SK-N-SH (cell line): ENCODE measurements around the gene RHOBTB3. TPM values are rescaled to one million over a fixed set of nuclear protein-coding genes. Genes with fewer than 3 reads are reported as not detected.
"Not testable (repeated sequence)": the region's sequence is repeated elsewhere in the genome, so short reads cannot be mapped to it uniquely, and the experiment has no call there.

Experiments
- CTCF ChIA-PET: fragments of 300-600, 350-600 bp; formaldehyde crosslinking; extraction: SDS; loops from one replicate; lab custom pipeline; 2021; lab: Yijun Ruan, JAX
- POLR2A ChIA-PET: fragments of 350-600 bp; sonication (Branson Sonifier 250); formaldehyde crosslinking; extraction: SDS; loops from one replicate; lab custom pipeline; 2020; ENCODE audit warnings: antibody characterized with exemption, inconsistent platforms; lab: Yijun Ruan, JAX
- DNase-seq: peaks from one replicate; pipeline ENCODE4 v3.0.0; 2012
- H2AFZ ChIP-seq: fragments of 200-600 bp; sonication (generic); 2 replicates; pipeline ENCODE4 v1.8.1; 2016; ENCODE audit warnings: antibody characterized with exemption, mild to moderate bottlenecking, low read depth
- H3F3A ChIP-seq: fragments of 200-600 bp; sonication (generic); replicated peaks from 2 replicates; pipeline ENCODE3; 2016; ENCODE audit warnings: antibody characterized with exemption, mild to moderate bottlenecking; ENCODE audit not compliant: insufficient read depth
- H3K27ac ChIP-seq, 2 experiments: fragments of 200-500 bp in 1 of 2; fragments of 200-600 bp in 1 of 2; sonication (Bioruptor generic) in 1 of 2; sonication (generic), shearing (Covaris generic) in 1 of 2; 2 replicates each; pipeline versions ENCODE4 v1.5.1 to v1.6.1; 2014 to 2016; ENCODE audit warnings: low read depth in 2 of 2, inconsistent platforms in 1 of 2, low read length in 1 of 2, mild to moderate bottlenecking in 1 of 2, mixed read lengths in 1 of 2
- H3K27me3 ChIP-seq: fragments of 200-600 bp; sonication (generic), shearing (Covaris generic); 2 replicates; pipeline ENCODE4 v1.6.1; 2016; ENCODE audit warnings: mixed run types; ENCODE audit not compliant: insufficient read depth
- H3K36me3 ChIP-seq, 2 experiments: fragments of 200-500 bp in 1 of 2; fragments of 200-600 bp in 1 of 2; sonication (Bioruptor generic) in 1 of 2; sonication (generic) in 1 of 2; replicated peaks in 1 of 2; 2 replicates each; pipeline versions ENCODE3 to v1.5.1; 2014 to 2016; ENCODE audit warnings: low read length in 1 of 2, mild to moderate bottlenecking in 1 of 2; ENCODE audit not compliant: insufficient read depth in 2 of 2, control insufficient read depth in 1 of 2
- H3K4me1 ChIP-seq, 2 experiments: fragments of 200-500 bp in 1 of 2; fragments of 200-600 bp in 1 of 2; sonication (Bioruptor generic) in 1 of 2; sonication (generic), shearing (Covaris generic) in 1 of 2; 2 replicates each; pipeline versions ENCODE4 v1.5.1 to v1.6.1; 2014 to 2016; ENCODE audit warnings: low read depth in 1 of 2, low read length in 1 of 2, mixed run types in 1 of 2; ENCODE audit not compliant: insufficient read depth in 2 of 2, control insufficient read depth in 1 of 2
- H3K4me2 ChIP-seq: fragments of 200-600 bp; sonication (generic), shearing (Covaris generic); 2 replicates; pipeline ENCODE4 v1.6.1; 2017; ENCODE audit warnings: mixed run types
- H3K4me3 ChIP-seq, 2 experiments: fragments of 200-500 bp in 1 of 2; fragments of 200-600 bp in 1 of 2; sonication (Bioruptor generic) in 1 of 2; sonication (generic), shearing (Covaris generic) in 1 of 2; 2 replicates each; pipeline versions ENCODE4 v1.5.1 to v1.8.1; 2014 to 2016; ENCODE audit warnings: low read depth in 2 of 2, inconsistent platforms in 1 of 2, low read length in 1 of 2, mild to moderate bottlenecking in 1 of 2, mixed read lengths in 1 of 2, moderate library complexity in 1 of 2
- H3K79me2 ChIP-seq: fragments of 200-600 bp; sonication (generic); 2 replicates; pipeline ENCODE4 v1.8.1; 2017; ENCODE audit warnings: mild to moderate bottlenecking; ENCODE audit not compliant: insufficient read depth
- H3K9ac ChIP-seq: fragments of 200-600 bp; sonication (generic); 2 replicates; pipeline ENCODE4 v1.6.1; 2017; ENCODE audit warnings: mixed run types
- H3K9me2 ChIP-seq: fragments of 200-600 bp; sonication (generic); 2 replicates; pipeline ENCODE4 v1.6.1; 2017; ENCODE audit warnings: mixed run types
- H3K9me3 ChIP-seq: fragments of 200-600 bp; sonication (generic); 2 replicates; pipeline ENCODE4 v1.6.1; 2017; ENCODE audit warnings: mixed run types, mild to moderate bottlenecking, moderate library complexity
- H4K20me1 ChIP-seq: fragments of 200-600 bp; sonication (generic); 2 replicates; pipeline ENCODE4 v1.6.1; 2017; ENCODE audit warnings: mild to moderate bottlenecking, mixed run types; ENCODE audit not compliant: insufficient read depth
- EZH2phosphoT487 ChIP-seq: fragments of 200-600 bp; sonication (generic); IDR thresholded peaks from 2 replicates; pipeline ENCODE4 v1.6.1; 2017; ENCODE audit warnings: low read depth, mixed run types, mild to moderate bottlenecking, antibody characterized with exemption, moderate library complexity, borderline replicate concordance
- FOSL2 ChIP-seq: IDR thresholded peaks from 2 replicates; pipeline ENCODE4 v1.4.0; 2012; ENCODE audit warnings: low read depth, mild to moderate bottlenecking, moderate library complexity, borderline replicate concordance
- GABPA ChIP-seq: IDR thresholded peaks from 2 replicates; pipeline ENCODE4 v1.4.0; 2012; ENCODE audit warnings: low read depth, mild to moderate bottlenecking
- GATA2 ChIP-seq: sonication (generic); formaldehyde crosslinking; IDR thresholded peaks from 2 replicates; pipeline ENCODE4 v1.5.0; 2020; ENCODE audit warnings: mild to moderate bottlenecking, missing genetic modification reagents
- MEF2A ChIP-seq: IDR thresholded peaks from 2 replicates; pipeline ENCODE4 v1.4.0; 2012; ENCODE audit warnings: low read depth, borderline replicate concordance
- NRF1 ChIP-seq: IDR thresholded peaks from 2 replicates; pipeline ENCODE4 v1.6.1; 2012; ENCODE audit warnings: low read depth, mild to moderate bottlenecking, low read length
- PBX3 ChIP-seq: IDR thresholded peaks from 2 replicates; pipeline ENCODE4; 2012
- POLR2AphosphoS5 ChIP-seq: IDR thresholded peaks from 2 replicates; pipeline ENCODE4 v1.6.1; 2012; ENCODE audit warnings: low read depth, low read length
- RAD21 ChIP-seq: IDR thresholded peaks from 2 replicates; pipeline ENCODE4 v1.6.1; 2012; ENCODE audit warnings: mild to moderate bottlenecking, low read length
- RXRA ChIP-seq: IDR thresholded peaks from 2 replicates; pipeline ENCODE4 v1.4.0; 2012; ENCODE audit warnings: low read depth, mild to moderate bottlenecking, borderline replicate concordance
- SIN3A ChIP-seq: IDR thresholded peaks from 2 replicates; pipeline ENCODE4 v1.6.1; 2012; ENCODE audit warnings: low read depth, mild to moderate bottlenecking, low read length, moderate library complexity, borderline replicate concordance
- TCF12 ChIP-seq: IDR thresholded peaks from 2 replicates; pipeline ENCODE4 v1.4.0; 2012
- TEAD4 ChIP-seq: IDR thresholded peaks from 2 replicates; pipeline ENCODE4 v1.4.0; 2012; ENCODE audit warnings: mild to moderate bottlenecking, borderline replicate concordance; ENCODE audit not compliant: insufficient read depth
- WGBS: methylation state at CpG from one replicate; pipeline ENCODE4 v1.1.6; 2017; ENCODE audit warnings: low lambda C conversion rate; 5-methylcytosine and 5-hydroxymethylcytosine counted together
- polyA plus RNA-seq, 3 experiments: library from polyadenylated mRNA; depleted of rRNA; stranded (reverse); fragments of >200 nt; gene quantifications; 2 replicates each; pipeline ENCODE4 v1.2.3, GENCODE V29; 2012
- TF ChIP-seq, protein P1 (sequence below): IDR thresholded peaks from 2 replicates; pipeline ENCODE4 v1.4.0; 2012; ENCODE audit warnings: low read depth, borderline replicate concordance

The RHOBTB3 gene
- polyA plus RNA-seq, 1 of the 3 experiments (the other 2 are of a cell fraction): 59.3 TPM

DNA sequence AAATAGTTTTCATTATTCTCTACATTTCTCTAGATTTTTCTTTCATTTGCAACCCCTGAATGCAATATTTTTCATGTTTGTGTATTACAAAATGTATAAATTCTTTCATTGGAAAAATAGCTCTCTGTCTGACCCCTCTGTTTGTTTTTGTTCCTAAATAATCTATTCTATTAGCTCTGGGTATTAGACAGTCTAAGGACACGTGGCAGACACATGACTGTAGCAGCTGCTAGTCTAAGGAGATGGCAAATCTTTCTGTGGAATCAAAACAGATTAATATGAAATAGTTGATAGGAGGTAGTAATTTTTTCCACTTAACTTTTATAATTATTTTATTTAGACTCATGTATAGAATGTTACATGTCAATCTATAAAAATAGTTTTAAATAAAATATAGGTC, 27.0 kb upstream of the RHOBTB3 start:
- Histone ChIP-seq H3K36me3 (no peaks in the 10 kb centered on the region), H3K4me1 (no peaks in the 10 kb centered on the region; a peak in 1 of 4 replicates), H3K27ac (no peak overlapping the region), H3K27me3 (no peaks in the 10 kb centered on the region), H3K79me2 (no peaks in the 10 kb centered on the region), H2AFZ (no peak overlapping the region), H3K9ac (no peak overlapping the region), H3K4me2 (no peak overlapping the region), H4K20me1 (no peaks in the 10 kb centered on the region), H3K9me2 (no peaks in the 10 kb centered on the region), H3F3A (no peaks in the 10 kb centered on the region), H3K9me3 (no peaks in the 10 kb centered on the region; the same call in 1 of the 2 replicates), H3K4me3 (no peak overlapping the region)
- POLR2A ChIA-PET: no interaction called here
- WGBS: 64% methylated on average over 1 of the region's 1 CpG
- DNase-seq: no peak
- CTCF ChIA-PET: no interaction called here
- no peak for TF ChIP-seq RXRA
- TF ChIP-seq, protein P1, sequence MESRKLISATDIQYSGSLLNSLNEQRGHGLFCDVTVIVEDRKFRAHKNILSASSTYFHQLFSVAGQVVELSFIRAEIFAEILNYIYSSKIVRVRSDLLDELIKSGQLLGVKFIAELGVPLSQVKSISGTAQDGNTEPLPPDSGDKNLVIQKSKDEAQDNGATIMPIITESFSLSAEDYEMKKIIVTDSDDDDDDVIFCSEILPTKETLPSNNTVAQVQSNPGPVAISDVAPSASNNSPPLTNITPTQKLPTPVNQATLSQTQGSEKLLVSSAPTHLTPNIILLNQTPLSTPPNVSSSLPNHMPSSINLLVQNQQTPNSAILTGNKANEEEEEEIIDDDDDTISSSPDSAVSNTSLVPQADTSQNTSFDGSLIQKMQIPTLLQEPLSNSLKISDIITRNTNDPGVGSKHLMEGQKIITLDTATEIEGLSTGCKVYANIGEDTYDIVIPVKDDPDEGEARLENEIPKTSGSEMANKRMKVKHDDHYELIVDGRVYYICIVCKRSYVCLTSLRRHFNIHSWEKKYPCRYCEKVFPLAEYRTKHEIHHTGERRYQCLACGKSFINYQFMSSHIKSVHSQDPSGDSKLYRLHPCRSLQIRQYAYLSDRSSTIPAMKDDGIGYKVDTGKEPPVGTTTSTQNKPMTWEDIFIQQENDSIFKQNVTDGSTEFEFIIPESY: no peak
- TF ChIP-seq RAD21: no peak
- TF ChIP-seq MEF2A: no peak
- TF ChIP-seq GATA2 (CRISPR knock-in tag): no peak
- no peak for TF ChIP-seq EZH2phosphoT487
- TF ChIP-seq SIN3A: no peak
- no peak for TF ChIP-seq POLR2AphosphoS5
- no peak for TF ChIP-seq GABPA
- TF ChIP-seq NRF1: no peak
- TF ChIP-seq FOSL2: no peak
- TF ChIP-seq TCF12: no peak
- TF ChIP-seq PBX3: no peak
- TF ChIP-seq TEAD4: no peak

GRCh38 chr5:95706196-95706595, 24.9 kb upstream of the RHOBTB3 start:
- H3K9ac ChIP-seq, H3K4me2 ChIP-seq, H3F3A ChIP-seq, H2AFZ ChIP-seq, H3K9me2 ChIP-seq, H3K4me3 ChIP-seq, H3K27ac ChIP-seq, POLR2A ChIA-PET, H3K27me3 ChIP-seq, H3K79me2 ChIP-seq, H3K36me3 ChIP-seq, H3K4me1 ChIP-seq, H4K20me1 ChIP-seq, H3K9me3 ChIP-seq, DNase-seq: not testable (repeated sequence)
- CTCF ChIA-PET: interaction anchor here (1.3 kb wide), 1 partner anchor 132 kb away, joined by 3 read pairs; no protein-coding TSS in a partner anchor
- WGBS: 82% methylated on average over 5 of the region's 5 CpGs
